SK-N-SH (cell line): ENCODE results near the gene PRSS56. TPM values are rescaled to one million over a fixed set of nuclear protein-coding genes. Genes with fewer than 3 reads are reported as not detected.

Experiments used
- CTCF ChIA-PET: fragments of 300-600, 350-600 bp; formaldehyde crosslinking; extraction: SDS; loops from one replicate; lab custom pipeline; 2021; lab: Yijun Ruan, JAX
- POLR2A ChIA-PET: fragments of 350-600 bp; sonication (Branson Sonifier 250); formaldehyde crosslinking; extraction: SDS; loops from one replicate; lab custom pipeline; 2020; ENCODE audit warnings: antibody characterized with exemption, inconsistent platforms; lab: Yijun Ruan, JAX
- DNase-seq: peaks from one replicate; pipeline ENCODE4 v3.0.0; 2012
- H2AFZ ChIP-seq: fragments of 200-600 bp; sonication (generic); 2 replicates; pipeline ENCODE4 v1.8.1; 2016; ENCODE audit warnings: antibody characterized with exemption, mild to moderate bottlenecking, low read depth
- H3F3A ChIP-seq: fragments of 200-600 bp; sonication (generic); replicated peaks from 2 replicates; pipeline ENCODE3; 2016; ENCODE audit warnings: antibody characterized with exemption, mild to moderate bottlenecking; ENCODE audit not compliant: insufficient read depth
- H3K27ac ChIP-seq, 2 experiments: fragments of 200-500 bp in 1 of 2; fragments of 200-600 bp in 1 of 2; sonication (Bioruptor generic) in 1 of 2; sonication (generic), shearing (Covaris generic) in 1 of 2; 2 replicates each; pipeline versions ENCODE4 v1.5.1 to v1.6.1; 2014 to 2016; ENCODE audit warnings: low read depth in 2 of 2, inconsistent platforms in 1 of 2, low read length in 1 of 2, mild to moderate bottlenecking in 1 of 2, mixed read lengths in 1 of 2
- H3K27me3 ChIP-seq: fragments of 200-600 bp; sonication (generic), shearing (Covaris generic); 2 replicates; pipeline ENCODE4 v1.6.1; 2016; ENCODE audit warnings: mixed run types; ENCODE audit not compliant: insufficient read depth
- H3K36me3 ChIP-seq, 2 experiments: fragments of 200-500 bp in 1 of 2; fragments of 200-600 bp in 1 of 2; sonication (Bioruptor generic) in 1 of 2; sonication (generic) in 1 of 2; replicated peaks in 1 of 2; 2 replicates each; pipeline versions ENCODE3 to v1.5.1; 2014 to 2016; ENCODE audit warnings: low read length in 1 of 2, mild to moderate bottlenecking in 1 of 2; ENCODE audit not compliant: insufficient read depth in 2 of 2, control insufficient read depth in 1 of 2
- H3K4me1 ChIP-seq, 2 experiments: fragments of 200-500 bp in 1 of 2; fragments of 200-600 bp in 1 of 2; sonication (Bioruptor generic) in 1 of 2; sonication (generic), shearing (Covaris generic) in 1 of 2; 2 replicates each; pipeline versions ENCODE4 v1.5.1 to v1.6.1; 2014 to 2016; ENCODE audit warnings: low read depth in 1 of 2, low read length in 1 of 2, mixed run types in 1 of 2; ENCODE audit not compliant: insufficient read depth in 2 of 2, control insufficient read depth in 1 of 2
- H3K4me2 ChIP-seq: fragments of 200-600 bp; sonication (generic), shearing (Covaris generic); 2 replicates; pipeline ENCODE4 v1.6.1; 2017; ENCODE audit warnings: mixed run types
- H3K4me3 ChIP-seq, 2 experiments: fragments of 200-500 bp in 1 of 2; fragments of 200-600 bp in 1 of 2; sonication (Bioruptor generic) in 1 of 2; sonication (generic), shearing (Covaris generic) in 1 of 2; 2 replicates each; pipeline versions ENCODE4 v1.5.1 to v1.8.1; 2014 to 2016; ENCODE audit warnings: low read depth in 2 of 2, inconsistent platforms in 1 of 2, low read length in 1 of 2, mild to moderate bottlenecking in 1 of 2, mixed read lengths in 1 of 2, moderate library complexity in 1 of 2
- H3K79me2 ChIP-seq: fragments of 200-600 bp; sonication (generic); 2 replicates; pipeline ENCODE4 v1.8.1; 2017; ENCODE audit warnings: mild to moderate bottlenecking; ENCODE audit not compliant: insufficient read depth
- H3K9ac ChIP-seq: fragments of 200-600 bp; sonication (generic); 2 replicates; pipeline ENCODE4 v1.6.1; 2017; ENCODE audit warnings: mixed run types
- H3K9me2 ChIP-seq: fragments of 200-600 bp; sonication (generic); 2 replicates; pipeline ENCODE4 v1.6.1; 2017; ENCODE audit warnings: mixed run types
- H3K9me3 ChIP-seq: fragments of 200-600 bp; sonication (generic); 2 replicates; pipeline ENCODE4 v1.6.1; 2017; ENCODE audit warnings: mixed run types, mild to moderate bottlenecking, moderate library complexity
- H4K20me1 ChIP-seq: fragments of 200-600 bp; sonication (generic); 2 replicates; pipeline ENCODE4 v1.6.1; 2017; ENCODE audit warnings: mild to moderate bottlenecking, mixed run types; ENCODE audit not compliant: insufficient read depth
- ELF1 ChIP-seq: IDR thresholded peaks from 2 replicates; pipeline ENCODE4 v1.4.0; 2012
- FOSL2 ChIP-seq: IDR thresholded peaks from 2 replicates; pipeline ENCODE4 v1.4.0; 2012; ENCODE audit warnings: low read depth, mild to moderate bottlenecking, moderate library complexity, borderline replicate concordance
- FOXJ3 ChIP-seq: sonication (generic); formaldehyde crosslinking; IDR thresholded peaks from 2 replicates; pipeline ENCODE4 v1.5.1; 2020; ENCODE audit warnings: mild to moderate bottlenecking, missing genetic modification reagents
- FOXM1 ChIP-seq: IDR thresholded peaks from 2 replicates; pipeline ENCODE4 v1.4.0; 2012; ENCODE audit warnings: low read depth, mild to moderate bottlenecking
- GABPA ChIP-seq: IDR thresholded peaks from 2 replicates; pipeline ENCODE4 v1.4.0; 2012; ENCODE audit warnings: low read depth, mild to moderate bottlenecking
- JUND ChIP-seq: IDR thresholded peaks from 2 replicates; pipeline ENCODE4 v1.4.0; 2012
- MEF2A ChIP-seq: IDR thresholded peaks from 2 replicates; pipeline ENCODE4 v1.4.0; 2012; ENCODE audit warnings: low read depth, borderline replicate concordance
- MXI1 ChIP-seq: IDR thresholded peaks from 2 replicates; pipeline ENCODE4 v1.6.1; 2012; ENCODE audit warnings: mild to moderate bottlenecking, low read depth, low read length, improper control_type of control experiment
- PBX3 ChIP-seq: IDR thresholded peaks from 2 replicates; pipeline ENCODE4; 2012
- POLR2AphosphoS5 ChIP-seq: IDR thresholded peaks from 2 replicates; pipeline ENCODE4 v1.6.1; 2012; ENCODE audit warnings: low read depth, low read length
- RAD21 ChIP-seq: IDR thresholded peaks from 2 replicates; pipeline ENCODE4 v1.6.1; 2012; ENCODE audit warnings: mild to moderate bottlenecking, low read length
- RCOR1 ChIP-seq: fragments of 150-350 bp; IDR thresholded peaks from 2 replicates; pipeline ENCODE4 v1.6.1; 2017; ENCODE audit warnings: antibody characterized with exemption, low read length
- REST ChIP-seq: IDR thresholded peaks from 2 replicates; pipeline ENCODE4 v1.6.1; 2012; ENCODE audit warnings: mild to moderate bottlenecking, low read depth, low read length, moderate library complexity
- RXRA ChIP-seq: IDR thresholded peaks from 2 replicates; pipeline ENCODE4 v1.4.0; 2012; ENCODE audit warnings: low read depth, mild to moderate bottlenecking, borderline replicate concordance
- SIN3A ChIP-seq: IDR thresholded peaks from 2 replicates; pipeline ENCODE4 v1.6.1; 2012; ENCODE audit warnings: low read depth, mild to moderate bottlenecking, low read length, moderate library complexity, borderline replicate concordance
- TAF1 ChIP-seq: IDR thresholded peaks from 2 replicates; pipeline ENCODE4 v1.6.1; 2012; ENCODE audit warnings: low read depth, mild to moderate bottlenecking, low read length, moderate library complexity, borderline replicate concordance
- TCF12 ChIP-seq: IDR thresholded peaks from 2 replicates; pipeline ENCODE4 v1.4.0; 2012
- YY1 ChIP-seq: IDR thresholded peaks from 2 replicates; pipeline ENCODE4 v1.4.0; 2012; ENCODE audit warnings: low read depth, mild to moderate bottlenecking
- ZBTB33 ChIP-seq: IDR thresholded peaks from 2 replicates; pipeline ENCODE4 v1.4.0; 2012; ENCODE audit warnings: low read depth, borderline replicate concordance
- WGBS: methylation state at CpG from one replicate; pipeline ENCODE4 v1.1.6; 2017; ENCODE audit warnings: low lambda C conversion rate; 5-methylcytosine and 5-hydroxymethylcytosine counted together
- polyA plus RNA-seq, 3 experiments: library from polyadenylated mRNA; depleted of rRNA; stranded (reverse); fragments of >200 nt; gene quantifications; 2 replicates each; pipeline ENCODE4 v1.2.3, GENCODE V29; 2012

The PRSS56 gene
- polyA plus RNA-seq, 1 of the 3 experiments (the other 2 are of a cell fraction) = not detected

GRCh38 chr2:232476791-232477190 is 43.4 kb upstream of the PRSS56 start:
- TF ChIP-seq RXRA (no peak), ELF1 (no peak), SIN3A (no peak), TAF1 (no peak), RCOR1 (no peak), POLR2AphosphoS5 (no peak), GABPA (no peak), RAD21 (no peak), ZBTB33 (no peak), PBX3 (no peak), FOXJ3 (no peak), MEF2A (no peak), MXI1 (no peak), JUND (no peak), YY1 (no peak)
- TF ChIP-seq, all 33 proteins: peak for 0
- CTCF ChIA-PET = interaction anchor here (0.7 to 7.7 kb wide), 5 partner anchors 8 to 552 kb away, joined by 3 to 56 read pairs (median 3); partner anchors contain the start of gene PRSS56
- POLR2A ChIA-PET = no interaction called here

GRCh38 chr2:232477751-232478510 is 42.3 kb upstream of the PRSS56 start:
- no peaks in the 10 kb centered on the region for H4K20me1 ChIP-seq
- H3K4me2 ChIP-seq = no peak overlapping the region
- no peak overlapping the region for H2AFZ ChIP-seq
- H3K9me3 ChIP-seq = no peaks in the 10 kb centered on the region
- no peak for TF ChIP-seq MEF2A
- TF ChIP-seq REST = no peak
- no peak for TF ChIP-seq FOSL2
- no peak for TF ChIP-seq TCF12
- no peak for TF ChIP-seq RXRA
- no peak for TF ChIP-seq FOXM1
- TF ChIP-seq SIN3A = no peak
- no peak overlapping the region for H3K9ac ChIP-seq
- H3K36me3 ChIP-seq = no peaks in the 10 kb centered on the region
- 29% methylated on average over 1 of the region's 13 CpGs for WGBS
- peaks cover 39% of the 10 kb centered on the region for H3K27me3 ChIP-seq
- no peak for DNase-seq
- CTCF ChIA-PET = interaction anchor here (0.9 to 7.7 kb wide), 4 partner anchors 9 to 553 kb away, joined by 3 to 56 read pairs (median 3); partner anchors contain the start of gene PRSS56
- H3K4me3 ChIP-seq = no peak overlapping the region
- no peaks in the 10 kb centered on the region for H3F3A ChIP-seq
- no peak overlapping the region for H3K27ac ChIP-seq
- POLR2A ChIA-PET = no interaction called here
- no peaks in the 10 kb centered on the region for H3K79me2 ChIP-seq
- peaks cover 0 to 4% of the 10 kb centered on the region in 2 experiments; a peak in 1 of 4 replicates for H3K4me1 ChIP-seq
- no peaks in the 10 kb centered on the region for H3K9me2 ChIP-seq

More at GRCh38 chr2:232476791-232477190, 43.4 kb upstream of the PRSS56 start:
- Histone ChIP-seq H3F3A (no peaks in the 10 kb centered on the region), H2AFZ (no peak overlapping the region), H3K27ac (no peak overlapping the region), H3K36me3 (no peaks in the 10 kb centered on the region), H3K4me3 (no peak overlapping the region), H3K79me2 (no peaks in the 10 kb centered on the region), H3K9ac (no peak overlapping the region), H3K9me2 (no peaks in the 10 kb centered on the region), H3K4me1 (peaks cover 0 to 4% of the 10 kb centered on the region in 2 experiments; a peak in 1 of 4 replicates), H3K27me3 (peaks cover 39% of the 10 kb centered on the region), H4K20me1 (no peaks in the 10 kb centered on the region), H3K9me3 (no peaks in the 10 kb centered on the region), H3K4me2 (no peak overlapping the region)
- DNase-seq = no peak
- WGBS = 86% methylated on average over 1 of the region's 7 CpGs
